Effector memory CD4-positive, alpha-beta T cell (primary cell): ENCODE data around the gene DNAJC8.

Source experiments
- DNase-seq, 3 donors: peaks; one replicate each; pipeline ENCODE4 v3.0.0-alpha.2; 2020
- H3K27ac ChIP-seq: 2 replicates; pipeline ENCODE4 v1.7.0; 2013; ENCODE audit warnings: mild to moderate bottlenecking, low read length, moderate library complexity; ENCODE audit not compliant: insufficient read depth, poor library complexity, severe bottlenecking
- H3K27me3 ChIP-seq: replicated peaks from 2 replicates; pipeline ENCODE4 v1.7.0; 2013; ENCODE audit warnings: mild to moderate bottlenecking, low read length; ENCODE audit not compliant: insufficient read depth, control insufficient read depth, poor library complexity, severe bottlenecking
- H3K36me3 ChIP-seq: 2 replicates; pipeline ENCODE4 v1.7.0; 2013; ENCODE audit warnings: mild to moderate bottlenecking, low read length, moderate library complexity; ENCODE audit not compliant: control insufficient read depth, insufficient read depth
- H3K4me1 ChIP-seq: 2 replicates; pipeline ENCODE4 v1.7.0; 2013; ENCODE audit warnings: low read length, mild to moderate bottlenecking; ENCODE audit not compliant: control insufficient read depth, insufficient read depth, poor library complexity, severe bottlenecking
- H3K4me3 ChIP-seq: 2 replicates; pipeline ENCODE4 v1.7.0; 2013; ENCODE audit warnings: low read length, low read depth, mild to moderate bottlenecking; ENCODE audit not compliant: insufficient read depth, poor library complexity, severe bottlenecking
- H3K9me3 ChIP-seq: 2 replicates; pipeline ENCODE4 v1.7.0; 2013; ENCODE audit warnings: mild to moderate bottlenecking, low read length, moderate library complexity; ENCODE audit not compliant: control insufficient read depth

Gene DNAJC8

DNA sequence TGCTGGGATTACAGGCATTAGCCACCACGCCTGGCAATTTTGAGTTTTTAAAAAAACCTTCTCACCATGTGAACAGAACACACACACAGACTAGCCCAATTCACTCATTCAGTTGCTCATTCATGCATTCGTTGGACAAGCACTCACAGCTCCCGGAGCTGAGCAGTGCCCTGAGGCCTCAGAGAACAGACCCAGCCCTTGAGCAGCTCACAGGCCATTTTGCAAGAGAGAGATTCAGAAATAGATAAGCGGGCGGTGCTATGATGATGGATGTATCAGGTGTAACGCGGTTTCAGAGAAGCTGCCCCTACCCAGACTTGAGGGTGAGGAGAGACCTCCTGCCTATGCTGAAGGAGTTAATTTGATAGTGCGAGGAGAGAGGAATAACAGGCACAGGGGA is 74.9 kb downstream of the DNAJC8 start:
- H3K27ac ChIP-seq = no peak overlapping the region
- no peaks in the 10 kb centered on the region for H3K9me3 ChIP-seq
- H3K4me3 ChIP-seq = no peak overlapping the region
- no peak for DNase-seq
- no peaks in the 10 kb centered on the region for H3K36me3 ChIP-seq
- H3K27me3 ChIP-seq = no peaks in the 10 kb centered on the region
- H3K4me1 ChIP-seq = no peaks in the 10 kb centered on the region

DNA sequence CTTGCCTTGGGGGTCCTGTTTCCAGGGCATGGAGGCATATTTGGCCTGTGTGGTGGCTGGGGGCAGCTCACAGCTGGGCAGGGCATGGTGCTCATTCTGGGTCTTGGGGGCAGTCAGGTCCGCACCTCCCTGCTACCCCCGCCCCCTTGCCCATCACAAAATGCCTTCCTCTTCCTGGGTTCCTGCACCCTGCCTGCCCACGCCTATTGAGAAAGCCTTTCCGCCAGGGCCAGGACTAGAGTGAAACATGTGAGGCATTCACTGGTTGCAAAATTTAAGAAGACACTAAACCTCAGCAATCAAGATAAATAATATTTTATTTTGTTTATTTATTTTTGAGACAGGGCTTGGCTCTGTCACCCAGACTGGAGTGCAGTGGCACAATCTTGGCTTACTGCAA is 76.0 kb downstream of the DNAJC8 start:
- no peaks in the 10 kb centered on the region for H3K4me1 ChIP-seq
- H3K9me3 ChIP-seq = no peaks in the 10 kb centered on the region
- H3K36me3 ChIP-seq = no peaks in the 10 kb centered on the region
- no peak for DNase-seq
- H3K27ac ChIP-seq = no peak overlapping the region
- no peak overlapping the region for H3K4me3 ChIP-seq
- no peaks in the 10 kb centered on the region for H3K27me3 ChIP-seq

DNA sequence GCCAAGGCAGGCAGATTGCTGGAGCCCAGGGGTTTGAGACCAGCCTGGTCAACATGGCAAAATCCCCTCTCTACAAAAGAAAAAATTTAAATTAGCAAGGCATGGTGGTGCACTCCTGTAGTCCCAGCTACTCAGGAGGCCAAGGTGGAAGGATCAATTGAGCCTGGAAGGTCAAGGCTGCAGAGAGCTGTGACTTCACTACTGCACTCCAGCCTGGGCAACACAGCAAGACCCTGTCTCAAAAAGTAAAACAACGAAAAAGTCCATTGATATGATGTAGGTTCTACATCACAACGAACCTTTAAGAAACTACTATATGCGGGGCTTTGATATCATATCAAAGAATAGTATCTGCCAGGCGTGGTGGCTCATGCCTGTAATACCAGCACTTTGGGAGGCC is 77.2 kb downstream of the DNAJC8 start:
- H3K9me3 ChIP-seq = no peaks in the 10 kb centered on the region
- no peaks in the 10 kb centered on the region for H3K27me3 ChIP-seq
- H3K36me3 ChIP-seq = no peaks in the 10 kb centered on the region
- H3K27ac ChIP-seq = no peak overlapping the region
- no peaks in the 10 kb centered on the region for H3K4me1 ChIP-seq
- no peak for DNase-seq
- H3K4me3 ChIP-seq = no peak overlapping the region

DNA sequence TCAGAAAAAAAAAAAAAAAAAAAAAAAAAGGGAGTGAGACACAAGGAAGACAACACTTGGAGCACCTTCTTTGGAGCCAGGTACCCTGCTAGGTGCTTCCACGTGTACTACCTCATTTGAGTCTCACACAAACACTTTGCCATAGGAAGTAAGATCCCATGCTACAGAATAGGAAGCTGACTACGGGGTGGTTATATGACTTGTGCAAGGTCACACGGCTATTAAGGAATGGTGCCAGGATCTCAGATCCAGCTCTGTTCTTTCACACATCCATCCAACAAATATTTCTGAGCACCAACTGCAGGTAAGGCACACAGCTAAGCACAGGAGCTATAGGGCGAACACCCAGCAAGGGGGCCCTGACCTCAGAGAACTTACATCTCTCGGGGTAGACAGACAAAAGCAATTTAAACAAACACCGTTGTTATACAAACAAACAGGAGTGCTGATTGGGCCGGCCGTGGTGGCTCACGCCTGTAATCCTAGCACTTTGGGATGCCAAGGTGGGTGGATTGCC is 78.7 kb downstream of the DNAJC8 start:
- H3K9me3 ChIP-seq = no peaks in the 10 kb centered on the region
- H3K27me3 ChIP-seq = no peaks in the 10 kb centered on the region
- no peak for DNase-seq
- no peak overlapping the region for H3K27ac ChIP-seq
- no peaks in the 10 kb centered on the region for H3K4me1 ChIP-seq
- H3K36me3 ChIP-seq = no peaks in the 10 kb centered on the region
- H3K4me3 ChIP-seq = no peak overlapping the region
